Fibroblast of lung (primary cell): ENCODE data around the gene CLTCL1. TPM values are rescaled to one million over a fixed set of nuclear protein-coding genes. Genes with fewer than 3 reads are reported as not detected.

Experiments
- DNase-seq, 2 donors: peaks; one replicate each; pipeline versions ENCODE4 v3.0.0 to v3.0.0-alpha.2; 2010; ENCODE audit warnings: low read depth in 2 of 2
- H2AFZ ChIP-seq: 2 replicates; pipeline ENCODE4 v1.5.1; 2012; ENCODE audit warnings: low read length, control low read depth, inconsistent platforms
- H3K27ac ChIP-seq: 2 replicates; pipeline ENCODE4 v1.5.1; 2011; ENCODE audit warnings: low read length, control low read depth; ENCODE audit not compliant: insufficient read depth
- H3K27me3 ChIP-seq: 2 replicates; pipeline ENCODE4 v1.5.1; 2011; ENCODE audit warnings: mild to moderate bottlenecking, low read length; ENCODE audit not compliant: control insufficient read depth, insufficient read depth
- H3K36me3 ChIP-seq: 2 replicates; pipeline ENCODE4 v1.5.1; 2011; ENCODE audit warnings: low read length; ENCODE audit not compliant: control insufficient read depth, insufficient read depth
- H3K4me1 ChIP-seq: 2 replicates; pipeline ENCODE4 v1.5.1; 2011; ENCODE audit warnings: low read length; ENCODE audit not compliant: control insufficient read depth, insufficient read depth; ENCODE audit errors: extremely low read depth
- H3K4me2 ChIP-seq: 2 replicates; pipeline ENCODE4 v1.5.1; 2011; ENCODE audit warnings: low read length, control low read depth; ENCODE audit not compliant: insufficient read depth; ENCODE audit errors: extremely low read depth
- H3K4me3 ChIP-seq, 4 experiments: fragments of 200-600 bp in 1 of 4; sonication (generic) in 1 of 4; replicated peaks in 1 of 4; 2 replicates each; pipeline ENCODE4 v1.5.1; 2011 to 2016; ENCODE audit warnings: low read length in 4 of 4, low read depth in 3 of 4, mild to moderate bottlenecking in 3 of 4, control low read depth in 2 of 4, inconsistent platforms in 1 of 4, mixed read lengths in 1 of 4; ENCODE audit not compliant: insufficient read depth in 1 of 4; ENCODE audit errors: control extremely low read depth in 1 of 4
- H3K79me2 ChIP-seq: 2 replicates; pipeline ENCODE4 v1.5.1; 2012; ENCODE audit warnings: mild to moderate bottlenecking, low read length, inconsistent platforms; ENCODE audit not compliant: control insufficient read depth, insufficient read depth
- H3K9ac ChIP-seq: 2 replicates; pipeline ENCODE4 v1.5.1; 2011; ENCODE audit warnings: mild to moderate bottlenecking, low read length, control low read depth; ENCODE audit not compliant: insufficient read depth
- H3K9me3 ChIP-seq: 2 replicates; pipeline ENCODE4 v1.5.1; 2012; ENCODE audit warnings: low read depth, low read length; ENCODE audit not compliant: control insufficient read depth, insufficient read depth
- H4K20me1 ChIP-seq: 2 replicates; pipeline ENCODE4 v1.5.1; 2011; ENCODE audit warnings: low read length; ENCODE audit not compliant: control insufficient read depth, insufficient read depth; ENCODE audit errors: extremely low read depth
- EZH2 ChIP-seq: IDR thresholded peaks from 2 replicates; pipeline ENCODE4 v1.5.1; 2012; ENCODE audit warnings: low read length, control low read depth, mild to moderate bottlenecking; ENCODE audit errors: missing control alignments
- polyA plus RNA-seq, 2 donors: library from polyadenylated mRNA; depleted of rRNA in 1 of 2; stranded (reverse) in 1 of 2; unstranded in 1 of 2; fragments of >200 nt; gene quantifications; 2 replicates each; pipeline ENCODE4 v1.2.1, GENCODE V29; 2011 to 2012; ENCODE audit warnings: missing spikeins in 1 of 2
- total RNA-seq: library from RNA; depleted of rRNA; stranded (reverse); fragments of >200 nt; gene quantifications from 2 replicates; pipeline ENCODE4 v1.2.1, GENCODE V29; 2014
- TF ChIP-seq, protein P1 (sequence below), 2 donors: IDR thresholded peaks in 1 of 2; conservative IDR thresholded peaks in 1 of 2; 1 replicate in 1 of 2; 2 replicates in 1 of 2; pipeline ENCODE4 v1.5.1; 2011 to 2012; ENCODE audit warnings: low read length in 2 of 2, control low read depth in 1 of 2, inconsistent platforms in 1 of 2, low read depth in 1 of 2, mild to moderate bottlenecking in 1 of 2

The CLTCL1 gene
- total and polyA plus RNA-seq, 2 donors (not counting 1 experiment from before 2014, with no cell fraction given), result 6.5 to 13.4 TPM

DNA sequence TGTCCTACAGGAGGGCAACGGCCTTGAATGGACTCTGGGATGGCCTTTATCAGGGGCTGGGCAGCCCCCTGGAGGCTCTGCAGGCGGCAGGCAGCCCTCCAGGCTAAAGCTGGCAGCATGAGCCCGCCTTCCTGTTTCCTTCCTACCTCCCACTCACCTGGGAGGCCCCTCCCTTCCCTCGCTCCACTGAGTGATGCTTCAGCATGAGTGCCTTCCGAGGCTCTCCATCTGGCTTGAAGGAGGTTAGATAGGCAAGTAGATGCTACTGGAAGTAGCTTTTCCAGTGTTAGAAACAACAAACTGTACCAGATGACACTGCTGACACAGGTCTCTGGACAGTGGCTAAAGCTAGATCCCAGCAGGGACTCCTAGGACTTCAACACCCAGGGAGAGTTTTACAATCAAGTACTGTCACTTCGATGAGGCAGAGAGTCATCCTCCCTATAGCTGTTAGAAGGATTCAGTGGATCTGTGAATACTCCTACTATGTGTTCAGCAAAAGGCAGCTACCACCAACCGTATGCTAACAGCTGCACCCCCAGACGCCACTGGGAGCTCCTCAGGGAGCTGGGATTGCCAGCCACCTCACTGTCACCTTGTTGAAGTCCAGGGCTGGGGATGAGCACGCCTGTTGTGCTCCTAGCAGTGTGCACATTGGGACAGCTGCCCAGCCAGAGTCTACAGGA lies 108.9 kb downstream of the CLTCL1 start:
- no peak overlapping the region for H3K4me3 ChIP-seq
- H3K79me2 ChIP-seq, result peaks cover 5% of the 10 kb centered on the region
- H4K20me1 ChIP-seq, result no peaks in the 10 kb centered on the region
- no peaks in the 10 kb centered on the region for H3K36me3 ChIP-seq
- DNase-seq, result no peak
- no peak overlapping the region for H2AFZ ChIP-seq
- H3K4me1 ChIP-seq, result peaks cover 11% of the 10 kb centered on the region
- TF ChIP-seq EZH2, result no peak
- TF ChIP-seq, protein P1, sequence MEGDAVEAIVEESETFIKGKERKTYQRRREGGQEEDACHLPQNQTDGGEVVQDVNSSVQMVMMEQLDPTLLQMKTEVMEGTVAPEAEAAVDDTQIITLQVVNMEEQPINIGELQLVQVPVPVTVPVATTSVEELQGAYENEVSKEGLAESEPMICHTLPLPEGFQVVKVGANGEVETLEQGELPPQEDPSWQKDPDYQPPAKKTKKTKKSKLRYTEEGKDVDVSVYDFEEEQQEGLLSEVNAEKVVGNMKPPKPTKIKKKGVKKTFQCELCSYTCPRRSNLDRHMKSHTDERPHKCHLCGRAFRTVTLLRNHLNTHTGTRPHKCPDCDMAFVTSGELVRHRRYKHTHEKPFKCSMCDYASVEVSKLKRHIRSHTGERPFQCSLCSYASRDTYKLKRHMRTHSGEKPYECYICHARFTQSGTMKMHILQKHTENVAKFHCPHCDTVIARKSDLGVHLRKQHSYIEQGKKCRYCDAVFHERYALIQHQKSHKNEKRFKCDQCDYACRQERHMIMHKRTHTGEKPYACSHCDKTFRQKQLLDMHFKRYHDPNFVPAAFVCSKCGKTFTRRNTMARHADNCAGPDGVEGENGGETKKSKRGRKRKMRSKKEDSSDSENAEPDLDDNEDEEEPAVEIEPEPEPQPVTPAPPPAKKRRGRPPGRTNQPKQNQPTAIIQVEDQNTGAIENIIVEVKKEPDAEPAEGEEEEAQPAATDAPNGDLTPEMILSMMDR (conservative IDR thresholded peaks at IDR 0.05 in 1 of 2, IDR thresholded peaks at IDR 0.05 in 1 of 2; ENCODE audit: low read depth in 1 of 2, low read length in 2 of 2), result no peak
- H3K27ac ChIP-seq, result no peak overlapping the region
- no peaks in the 10 kb centered on the region for H3K9me3 ChIP-seq
- H3K27me3 ChIP-seq, result no peaks in the 10 kb centered on the region
- no peak overlapping the region for H3K9ac ChIP-seq
- no peak overlapping the region for H3K4me2 ChIP-seq

DNA sequence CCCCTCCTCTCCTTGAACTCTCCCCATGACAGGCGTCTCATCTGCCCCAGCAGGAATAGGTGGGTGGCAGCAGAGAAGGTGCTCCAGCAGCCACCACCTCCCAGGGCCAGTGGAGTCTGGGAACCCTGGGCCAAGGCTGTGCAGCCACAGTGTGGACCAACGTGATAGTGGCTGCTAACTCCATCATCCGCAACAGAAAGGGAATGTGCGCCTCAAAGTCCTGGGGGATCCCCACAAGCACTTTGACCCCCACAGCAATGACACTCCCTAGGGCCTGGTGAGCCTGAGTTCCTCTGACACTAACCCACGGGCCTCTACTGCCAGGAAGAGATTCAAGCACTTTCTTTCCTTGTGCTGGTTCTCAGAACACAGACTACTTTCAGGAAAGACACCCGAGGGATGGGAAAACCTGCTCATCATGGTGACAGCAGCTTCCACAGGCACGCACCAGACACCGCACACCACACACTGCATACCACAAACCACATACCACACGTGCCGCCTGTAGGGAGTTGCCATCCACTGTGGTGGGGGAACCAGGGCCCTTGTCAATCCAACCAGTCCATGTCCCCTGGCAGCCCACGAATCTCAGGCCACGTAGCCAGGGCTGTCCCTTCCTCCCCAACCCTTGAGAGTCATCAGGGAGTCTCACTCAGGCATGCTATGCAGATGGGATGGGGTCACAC lies 109.6 kb downstream of the CLTCL1 start:
- H3K27me3 ChIP-seq, result no peaks in the 10 kb centered on the region
- H3K79me2 ChIP-seq, result peaks cover 12% of the 10 kb centered on the region
- TF ChIP-seq EZH2, result no peak
- no peak overlapping the region for H3K4me3 ChIP-seq
- H3K9ac ChIP-seq, result no peak overlapping the region
- peaks cover 16% of the 10 kb centered on the region for H3K4me1 ChIP-seq
- DNase-seq, result no peak
- H3K4me2 ChIP-seq, result no peak overlapping the region
- peaks cover 2% of the 10 kb centered on the region for H3K36me3 ChIP-seq
- H3K9me3 ChIP-seq, result no peaks in the 10 kb centered on the region
- no peak overlapping the region for H3K27ac ChIP-seq
- no peak overlapping the region for H2AFZ ChIP-seq
- H4K20me1 ChIP-seq, result no peaks in the 10 kb centered on the region

DNA sequence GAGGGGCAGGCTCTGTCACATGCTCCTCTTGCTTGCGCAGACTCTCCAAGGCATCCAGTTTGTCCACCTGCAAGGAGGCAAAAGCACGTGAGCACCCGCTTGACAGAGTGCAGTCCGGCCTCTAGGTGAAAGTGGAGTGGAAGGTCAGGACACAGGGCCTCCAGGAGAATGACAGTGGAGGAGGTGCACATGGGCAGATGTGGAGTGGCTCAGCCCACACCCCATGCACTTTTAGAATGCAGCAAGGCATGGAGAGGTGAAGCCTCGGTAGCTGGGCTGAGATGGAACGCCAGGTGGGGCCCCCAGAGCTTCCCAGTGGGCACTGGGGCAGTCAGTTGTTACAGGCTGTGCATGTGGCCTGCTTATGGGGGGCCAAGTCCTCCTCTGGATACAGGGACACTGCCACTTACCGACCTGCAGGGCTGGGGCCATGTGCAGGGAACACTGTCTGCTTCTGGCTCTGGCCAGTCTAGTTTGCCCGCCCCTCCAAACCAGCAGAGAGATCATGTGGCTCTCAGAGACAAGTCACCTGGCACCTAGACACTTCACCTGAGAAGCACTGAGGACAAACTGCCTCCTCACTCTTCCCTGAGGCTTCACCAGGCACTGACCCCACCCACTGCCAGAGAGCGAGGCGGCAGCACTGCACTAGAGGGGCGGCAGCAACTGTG lies 110.6 kb downstream of the CLTCL1 start:
- Histone ChIP-seq H3K4me3 (no peak overlapping the region), H2AFZ (no peak overlapping the region), H3K36me3 (peaks cover 7% of the 10 kb centered on the region), H3K9me3 (no peaks in the 10 kb centered on the region), H3K4me2 (no peak overlapping the region), H3K27ac (no peak overlapping the region), H3K79me2 (peaks cover 22% of the 10 kb centered on the region), H3K9ac (no peak overlapping the region), H3K4me1 (peaks cover 16% of the 10 kb centered on the region), H3K27me3 (no peaks in the 10 kb centered on the region), H4K20me1 (no peaks in the 10 kb centered on the region)
- TF ChIP-seq, protein P1 (conservative IDR thresholded peaks at IDR 0.05 in 1 of 2, IDR thresholded peaks at IDR 0.05 in 1 of 2; ENCODE audit: low read depth in 1 of 2, low read length in 2 of 2), result no peak
- TF ChIP-seq EZH2, result no peak
- no peak for DNase-seq
